NB4 (cell line): ENCODE measurements around the gene PITX1.

Source experiments
- DNase-seq: peaks from one replicate; pipeline ENCODE4 v3.0.0; 2010; ENCODE audit warnings: low read depth
- H3K4me3 ChIP-seq: one replicate; pipeline ENCODE4 v1.5.1; 2011; ENCODE audit warnings: mild to moderate bottlenecking, low read depth, low read length, moderate library complexity
- MYC ChIP-seq: IDR thresholded peaks from 2 replicates; pipeline ENCODE4 v1.6.1; 2011; ENCODE audit warnings: low read depth, low read length
- POLR2A ChIP-seq: IDR thresholded peaks from 2 replicates; pipeline ENCODE4 v1.6.1; 2011; ENCODE audit warnings: mild to moderate bottlenecking; ENCODE audit not compliant: insufficient read length; ENCODE audit errors: extremely low read depth
- TF ChIP-seq, protein P1 (sequence below): IDR thresholded peaks from one replicate; pipeline ENCODE4 v1.5.1; 2012; ENCODE audit warnings: low read depth, low read length
- TF ChIP-seq, protein P2 (sequence below): IDR thresholded peaks from 2 replicates; pipeline ENCODE4 v1.6.1; 2011; ENCODE audit warnings: low read depth, low read length

The PITX1 gene

DNA sequence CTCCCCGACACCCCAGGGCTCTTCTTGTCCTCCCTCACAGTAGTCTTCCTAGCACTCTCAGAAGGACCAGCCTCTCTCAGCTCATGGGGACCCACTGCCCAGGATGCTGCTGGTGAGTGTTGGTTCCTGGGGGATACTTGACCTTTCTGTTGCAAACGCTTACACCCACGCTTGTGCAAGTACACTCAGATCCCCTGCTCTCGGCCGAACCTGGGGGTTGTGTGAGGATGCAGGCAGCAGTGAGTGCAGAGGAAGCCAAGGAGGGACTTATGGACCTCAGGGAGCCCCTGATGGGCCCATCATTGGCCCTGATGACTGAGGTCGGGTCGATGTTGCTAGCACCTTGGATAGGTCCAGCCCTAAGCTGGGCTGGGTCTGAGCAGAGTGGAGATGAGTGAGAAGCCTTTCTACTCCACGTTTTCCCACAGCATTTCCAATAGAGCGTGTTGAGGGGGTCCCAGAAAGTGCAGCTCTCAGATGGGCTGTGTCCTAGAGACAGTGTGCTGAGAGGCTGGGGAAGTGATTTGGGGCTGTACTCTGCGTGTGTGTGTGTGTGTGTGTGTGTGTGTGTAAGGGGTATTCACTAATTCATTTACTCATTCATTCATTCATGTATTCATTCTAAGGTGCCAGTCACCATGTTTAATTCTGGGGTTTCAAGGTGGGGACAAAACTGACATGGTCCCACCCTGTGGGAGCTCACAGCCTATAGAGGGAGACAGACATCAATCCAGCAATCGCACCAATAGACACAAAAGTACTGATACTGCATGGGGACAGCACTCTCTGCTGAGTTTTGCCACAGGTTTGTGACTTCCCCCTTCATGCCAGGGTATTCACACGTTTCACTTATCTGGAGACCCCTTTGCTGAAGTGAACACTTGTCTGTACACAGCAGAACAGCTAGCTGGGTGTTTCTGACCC is 25.2 kb upstream of the PITX1 start:
- TF ChIP-seq, protein P1, sequence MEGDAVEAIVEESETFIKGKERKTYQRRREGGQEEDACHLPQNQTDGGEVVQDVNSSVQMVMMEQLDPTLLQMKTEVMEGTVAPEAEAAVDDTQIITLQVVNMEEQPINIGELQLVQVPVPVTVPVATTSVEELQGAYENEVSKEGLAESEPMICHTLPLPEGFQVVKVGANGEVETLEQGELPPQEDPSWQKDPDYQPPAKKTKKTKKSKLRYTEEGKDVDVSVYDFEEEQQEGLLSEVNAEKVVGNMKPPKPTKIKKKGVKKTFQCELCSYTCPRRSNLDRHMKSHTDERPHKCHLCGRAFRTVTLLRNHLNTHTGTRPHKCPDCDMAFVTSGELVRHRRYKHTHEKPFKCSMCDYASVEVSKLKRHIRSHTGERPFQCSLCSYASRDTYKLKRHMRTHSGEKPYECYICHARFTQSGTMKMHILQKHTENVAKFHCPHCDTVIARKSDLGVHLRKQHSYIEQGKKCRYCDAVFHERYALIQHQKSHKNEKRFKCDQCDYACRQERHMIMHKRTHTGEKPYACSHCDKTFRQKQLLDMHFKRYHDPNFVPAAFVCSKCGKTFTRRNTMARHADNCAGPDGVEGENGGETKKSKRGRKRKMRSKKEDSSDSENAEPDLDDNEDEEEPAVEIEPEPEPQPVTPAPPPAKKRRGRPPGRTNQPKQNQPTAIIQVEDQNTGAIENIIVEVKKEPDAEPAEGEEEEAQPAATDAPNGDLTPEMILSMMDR: no peak
- no peak for TF ChIP-seq POLR2A
- TF ChIP-seq MYC: no peak
- TF ChIP-seq, protein P2, sequence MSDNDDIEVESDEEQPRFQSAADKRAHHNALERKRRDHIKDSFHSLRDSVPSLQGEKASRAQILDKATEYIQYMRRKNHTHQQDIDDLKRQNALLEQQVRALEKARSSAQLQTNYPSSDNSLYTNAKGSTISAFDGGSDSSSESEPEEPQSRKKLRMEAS: no peak
- H3K4me3 ChIP-seq: no peak overlapping the region
- DNase-seq: no peak

DNA sequence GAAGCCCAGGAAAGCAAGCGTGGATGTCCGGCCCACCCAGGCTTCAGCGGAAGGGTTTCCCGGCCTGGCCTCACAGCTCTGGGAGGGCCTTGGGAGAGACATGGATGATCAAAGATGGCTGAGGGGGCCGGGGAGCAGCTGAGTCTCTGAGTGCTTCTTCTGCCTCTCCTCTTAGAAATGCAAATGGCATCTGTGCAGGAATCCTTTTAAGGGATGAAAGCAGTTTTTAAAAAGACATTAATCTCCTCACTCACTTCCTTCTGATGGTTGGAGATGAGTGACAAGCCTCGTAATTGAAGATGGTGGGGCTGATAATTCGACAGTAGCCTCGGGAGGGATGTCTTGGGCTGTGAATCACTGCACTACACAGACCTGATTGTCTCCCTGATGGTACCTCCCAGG is 24.3 kb upstream of the PITX1 start:
- TF ChIP-seq, protein P2: no peak
- TF ChIP-seq, protein P1: no peak
- TF ChIP-seq POLR2A (no peak), MYC (no peak)
- DNase-seq: no peak
- no peak overlapping the region for H3K4me3 ChIP-seq

DNA sequence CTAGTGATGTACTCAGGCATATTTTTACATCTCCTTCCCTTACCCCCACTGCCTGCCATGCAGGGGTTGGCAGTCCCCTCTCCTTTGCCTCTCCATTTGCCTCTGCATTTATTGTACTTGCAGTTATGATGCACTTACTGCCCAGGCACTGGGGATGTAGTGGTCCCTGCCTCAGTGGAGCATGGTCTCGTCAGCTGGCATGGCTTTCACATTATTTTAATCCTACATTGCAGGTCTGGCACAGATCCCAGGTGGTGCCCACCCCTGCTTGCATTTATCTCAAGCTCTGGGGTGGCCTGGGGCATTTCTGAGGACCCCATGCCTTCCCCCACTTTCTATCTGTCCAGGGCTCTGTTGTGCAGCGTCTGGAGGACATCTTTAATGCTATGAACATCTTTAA is 23.2 kb upstream of the PITX1 start:
- no peak for DNase-seq
- TF ChIP-seq POLR2A (no peak), MYC (no peak)
- TF ChIP-seq, protein P1: no peak
- TF ChIP-seq, protein P2: no peak
- no peak overlapping the region for H3K4me3 ChIP-seq

DNA sequence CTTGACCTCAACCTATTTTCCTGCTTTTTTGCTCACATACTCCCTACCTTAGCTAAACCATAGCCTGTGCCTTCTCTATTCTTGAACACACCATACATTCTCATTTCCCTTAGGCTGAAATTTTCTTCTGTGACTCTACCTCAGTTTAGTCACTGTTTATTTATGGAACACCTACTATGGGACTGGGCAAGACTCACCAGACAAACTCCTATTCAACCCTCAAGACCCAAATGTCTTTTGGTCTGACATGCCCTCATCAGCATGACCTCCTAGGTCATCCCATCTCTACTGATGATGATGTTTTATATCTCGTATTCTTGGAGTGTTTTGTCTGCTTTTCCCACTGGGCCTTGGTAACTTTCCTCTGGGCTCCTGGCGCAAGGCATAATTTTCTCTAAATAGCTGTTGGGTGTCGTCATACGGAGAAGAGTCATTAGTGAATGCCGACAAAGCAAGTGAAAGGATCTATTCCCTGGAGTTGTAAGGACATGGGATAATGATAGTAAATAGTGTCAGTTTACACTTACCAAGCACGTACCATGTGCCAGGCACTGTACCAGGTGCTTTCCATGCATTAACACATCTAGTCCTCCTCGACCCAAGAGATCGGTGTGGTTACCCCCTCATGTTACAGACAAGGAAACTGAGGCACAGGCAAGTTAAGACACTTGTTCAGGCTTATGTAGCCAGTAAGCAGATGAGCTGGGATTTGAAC is 22.4 kb upstream of the PITX1 start:
- H3K4me3 ChIP-seq: no peak overlapping the region
- TF ChIP-seq, protein P1: no peak
- TF ChIP-seq MYC (no peak), POLR2A (no peak)
- TF ChIP-seq, protein P2: no peak
- no peak for DNase-seq

DNA sequence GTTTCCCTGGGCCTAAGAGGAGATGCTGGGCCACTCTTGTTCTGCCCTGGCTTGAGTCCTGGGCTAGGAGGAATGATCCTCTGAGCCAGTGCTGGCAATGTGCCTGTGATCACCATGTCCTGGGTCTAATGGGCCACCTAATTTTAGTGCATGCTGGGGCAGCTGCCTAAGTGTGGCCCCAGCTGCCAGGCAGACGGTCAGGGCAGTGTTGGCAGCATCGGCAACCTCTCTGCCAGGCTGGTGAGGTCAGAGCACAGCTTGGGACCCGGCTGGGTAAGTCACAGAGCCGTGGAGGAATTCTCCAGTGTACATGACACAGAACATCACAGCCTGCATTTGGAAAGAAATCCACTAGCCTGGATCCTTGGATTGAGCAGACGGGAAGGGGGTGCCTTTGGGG is 21.4 kb upstream of the PITX1 start:
- no peak for DNase-seq
- no peak overlapping the region for H3K4me3 ChIP-seq
- TF ChIP-seq POLR2A (no peak), MYC (no peak)
- TF ChIP-seq, protein P2: no peak
- TF ChIP-seq, protein P1: no peak
